ENCODE results near the gene PDXP.

Gene PDXP

DNA sequence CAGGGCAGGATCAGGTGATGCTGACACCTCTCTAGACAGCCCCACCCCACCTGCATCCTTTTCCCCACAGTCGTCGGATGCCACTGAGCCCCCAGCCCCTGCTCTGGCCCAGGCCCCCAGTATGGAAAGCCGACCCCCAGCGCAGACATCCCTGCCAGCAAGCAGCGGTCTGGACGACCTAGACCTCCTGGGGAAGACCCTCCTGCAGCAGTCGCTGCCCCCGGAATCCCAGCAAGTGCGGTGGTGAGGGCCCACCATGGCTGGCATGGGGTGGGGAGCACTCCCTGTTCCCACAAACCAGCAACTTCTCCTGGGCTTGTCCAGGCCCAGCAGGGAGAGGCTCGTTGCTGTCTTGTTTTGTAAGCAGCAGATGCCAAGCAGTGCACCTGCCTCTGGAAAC, 28.6 kb upstream of the PDXP start:
- DNase-seq = no peak

DNA sequence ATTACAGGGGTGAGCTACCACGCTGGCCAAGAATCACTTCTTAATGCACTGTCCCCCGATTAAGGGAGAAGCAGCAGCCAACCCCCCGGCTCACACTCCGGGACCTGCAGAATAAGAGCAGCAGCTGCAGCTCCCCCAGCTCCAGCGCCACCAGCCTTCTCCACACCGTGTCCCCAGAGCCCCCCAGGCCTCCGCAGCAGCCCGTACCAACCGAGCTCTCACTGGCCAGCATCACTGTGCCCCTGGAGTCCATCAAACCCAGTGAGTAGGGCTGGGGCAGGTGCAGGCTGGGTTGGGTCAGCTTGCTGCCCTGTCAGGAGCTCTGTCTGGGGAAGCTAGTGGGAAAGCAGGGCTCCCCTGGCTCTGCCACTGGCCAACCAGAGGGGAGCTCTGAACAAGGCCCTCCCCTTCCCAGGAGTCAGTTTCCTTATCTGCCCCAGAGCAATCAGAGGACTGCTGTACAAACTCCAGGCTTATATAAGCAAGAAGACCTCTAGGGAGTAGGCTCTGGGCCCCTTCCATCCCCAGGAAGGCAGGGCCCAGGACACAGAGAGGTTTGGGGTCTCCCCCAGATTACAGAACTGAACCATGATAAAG, 27.6 kb upstream of the PDXP start:
- no peak for DNase-seq

DNA sequence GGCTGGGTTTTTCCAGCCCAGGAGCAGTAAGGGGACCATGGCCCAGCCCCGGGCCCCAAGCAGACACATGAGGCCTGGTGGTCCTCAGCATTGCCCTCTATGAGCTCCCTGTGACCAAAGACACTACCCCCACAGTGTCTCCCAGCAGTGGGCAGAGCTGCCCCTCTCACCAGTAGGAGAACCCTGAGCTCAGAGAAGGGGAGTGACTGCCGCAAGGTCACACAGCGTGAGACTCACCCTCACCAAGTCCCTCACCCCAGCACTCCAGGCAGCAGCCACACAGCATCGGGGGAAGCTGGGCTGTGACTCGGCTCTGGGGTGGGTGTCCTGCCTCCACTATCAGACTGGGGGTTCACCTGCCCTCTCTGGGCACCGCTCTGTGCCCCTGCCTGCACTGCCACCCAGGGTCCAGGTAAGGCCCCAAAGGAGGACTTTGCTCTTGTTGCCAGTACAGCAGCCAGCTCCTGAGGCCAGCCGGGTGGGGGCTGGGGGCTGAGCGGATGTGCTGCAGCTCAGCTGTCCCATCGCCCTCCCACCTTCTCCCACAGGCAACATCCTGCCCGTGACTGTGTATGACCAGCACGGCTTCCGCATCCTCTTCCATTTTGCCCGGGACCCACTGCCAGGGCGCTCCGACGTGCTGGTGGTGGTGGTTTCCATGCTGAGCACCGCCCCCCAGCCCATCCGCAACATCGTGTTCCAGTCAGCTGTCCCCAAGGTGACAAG, 26.9 kb upstream of the PDXP start:
- DNase-seq = no peak

DNA sequence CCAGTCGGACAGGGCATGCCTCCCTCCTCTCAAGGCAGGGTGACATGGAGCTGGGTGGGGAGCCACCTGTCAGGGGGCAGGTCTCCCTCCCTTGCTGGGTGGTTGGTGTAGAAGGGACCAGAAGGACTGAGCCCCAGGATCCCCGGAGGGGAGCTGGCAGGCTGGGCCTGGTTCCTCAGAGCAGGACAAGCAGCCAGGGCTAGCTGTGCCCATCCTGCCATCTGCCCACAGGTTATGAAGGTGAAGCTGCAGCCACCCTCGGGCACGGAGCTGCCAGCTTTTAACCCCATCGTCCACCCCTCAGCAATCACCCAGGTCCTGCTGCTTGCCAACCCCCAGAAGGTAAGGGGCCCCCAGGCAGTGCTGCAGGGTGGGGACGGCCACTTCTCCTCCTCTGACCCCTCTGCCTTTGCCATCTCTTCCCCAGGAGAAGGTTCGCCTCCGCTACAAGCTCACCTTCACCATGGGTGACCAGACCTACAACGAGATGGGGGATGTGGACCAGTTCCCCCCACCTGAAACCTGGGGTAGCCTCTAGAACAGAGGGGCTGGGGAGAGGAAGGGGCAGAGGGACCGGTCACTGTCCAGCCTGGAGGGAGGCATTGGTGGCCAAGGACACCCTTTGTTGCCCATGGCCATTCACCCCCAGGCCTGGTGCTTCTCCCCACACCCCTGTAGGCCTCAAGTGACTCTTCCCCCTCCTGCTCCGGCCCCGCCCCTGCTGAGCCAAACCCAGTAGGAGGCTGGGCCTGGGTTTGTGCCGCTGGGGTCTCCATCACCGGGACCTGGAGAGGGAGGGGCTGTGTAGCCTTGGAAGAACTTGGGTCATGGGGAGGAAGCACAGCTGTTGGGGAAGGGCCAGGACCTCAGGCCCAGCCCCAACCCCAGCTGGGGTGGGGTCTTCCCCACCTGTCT, 26.1 kb upstream of the PDXP start:
- no peak for DNase-seq

DNA sequence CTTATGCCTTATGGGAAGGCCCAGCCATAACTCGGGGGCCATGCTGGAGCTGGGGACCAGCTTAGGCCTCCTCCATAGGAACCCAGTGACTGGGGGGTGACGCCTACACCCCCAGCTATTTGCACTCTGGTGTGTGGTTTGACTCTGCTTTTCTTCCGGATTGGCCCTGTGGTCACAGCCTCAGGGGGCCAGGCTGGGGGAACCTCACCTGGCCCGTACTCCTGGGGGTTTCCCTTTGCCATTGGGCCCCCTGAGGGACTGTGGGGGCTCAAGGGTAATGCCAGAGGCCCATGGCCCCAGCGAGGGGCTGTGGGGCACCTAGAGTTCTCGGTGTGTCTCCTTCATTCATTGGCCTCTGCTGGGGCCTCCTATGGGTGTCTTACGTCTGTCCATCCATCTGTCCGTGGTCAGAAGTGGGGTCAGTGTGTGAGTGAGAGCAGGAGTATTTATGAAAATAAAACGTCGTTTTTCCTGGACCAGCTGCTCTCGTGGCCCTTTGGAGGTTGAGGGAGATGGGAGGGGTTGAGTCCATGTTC, 25.4 kb upstream of the PDXP start:
- no peak for DNase-seq

DNA sequence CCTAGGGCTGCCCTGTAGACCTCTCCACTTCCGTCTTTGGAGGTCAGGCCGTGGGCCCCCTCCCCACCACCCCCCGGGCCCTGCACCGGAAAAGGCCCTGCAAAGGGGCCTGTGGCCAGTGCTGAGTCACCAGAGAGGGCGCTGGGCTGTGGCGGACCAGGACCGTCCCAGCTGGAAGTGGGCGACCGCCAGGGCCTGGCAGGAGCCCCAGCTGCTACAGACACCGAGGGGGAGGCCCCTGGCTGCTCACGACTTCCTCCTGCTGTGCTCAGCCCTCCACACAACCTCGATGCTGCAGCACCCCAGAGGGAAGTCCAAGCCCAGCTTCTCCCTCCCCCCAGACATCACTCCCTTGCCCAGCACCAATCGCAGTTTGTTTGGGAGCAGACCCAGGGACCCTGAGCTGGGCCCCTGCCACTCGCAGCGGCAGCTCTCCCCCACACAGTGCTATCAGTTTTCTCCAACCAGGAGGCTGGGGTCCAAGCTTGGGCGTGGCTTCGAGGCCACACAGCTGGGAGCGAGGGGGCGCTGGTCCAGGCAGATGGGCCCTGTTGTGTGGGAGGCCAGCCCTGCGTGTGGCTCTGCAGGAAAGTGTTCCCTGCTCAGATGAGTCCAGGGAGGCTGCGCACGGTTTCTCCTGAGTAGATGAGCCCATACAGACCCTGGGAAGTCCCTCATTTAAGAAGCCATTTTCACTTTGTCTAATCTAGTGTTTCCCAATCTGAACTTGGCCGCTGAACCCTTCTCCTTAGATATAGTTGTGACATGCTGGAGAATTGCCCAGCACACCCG, 24.7 kb upstream of the PDXP start:
- DNase-seq = peak; percentile 88

DNA sequence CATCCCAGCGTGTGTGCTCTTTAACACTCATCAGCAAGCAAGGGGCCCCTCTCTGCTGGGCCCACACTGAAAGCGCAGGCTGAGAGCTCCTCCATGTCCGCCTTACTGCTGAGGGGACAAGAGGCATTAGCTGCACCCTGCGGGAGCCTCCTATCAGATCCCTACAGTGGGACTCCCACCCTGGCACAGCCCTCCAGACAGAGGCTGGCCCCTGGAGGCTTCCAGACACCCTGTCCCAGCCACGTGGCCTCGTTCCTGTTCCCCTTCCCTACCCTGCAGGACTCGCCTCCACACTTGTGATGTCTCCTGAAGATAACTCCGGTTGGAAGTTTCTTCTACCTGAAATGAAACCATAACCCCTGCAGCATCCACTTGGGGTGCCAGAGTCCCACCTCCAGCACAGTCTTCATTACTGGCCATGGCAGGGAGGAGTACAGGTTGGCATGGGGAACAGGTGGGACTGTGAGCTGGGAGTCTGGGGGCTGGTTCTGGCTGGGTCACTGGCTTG, 24.1 kb upstream of the PDXP start:
- DNase-seq = no peak

DNA sequence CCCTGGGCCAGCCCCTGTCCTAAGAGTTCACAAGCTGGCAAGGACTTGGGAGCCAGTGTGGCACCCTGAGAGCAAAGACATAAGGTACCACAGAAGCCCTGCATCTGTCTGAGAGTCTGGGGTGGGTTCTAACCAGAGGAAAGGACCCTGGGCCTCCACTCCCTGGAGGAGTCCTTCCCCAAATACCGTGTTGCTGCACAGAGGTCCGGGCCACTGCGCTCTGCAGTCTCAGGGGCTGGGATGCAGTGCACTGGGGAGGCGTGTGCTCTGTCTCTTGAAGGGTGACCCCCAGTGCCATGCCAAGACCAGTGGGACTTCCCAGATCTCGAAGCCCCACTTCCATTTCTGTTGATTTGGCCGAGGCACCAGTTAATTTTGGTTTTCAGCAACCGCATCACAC, 23.4 kb upstream of the PDXP start:
- no peak for DNase-seq

DNA sequence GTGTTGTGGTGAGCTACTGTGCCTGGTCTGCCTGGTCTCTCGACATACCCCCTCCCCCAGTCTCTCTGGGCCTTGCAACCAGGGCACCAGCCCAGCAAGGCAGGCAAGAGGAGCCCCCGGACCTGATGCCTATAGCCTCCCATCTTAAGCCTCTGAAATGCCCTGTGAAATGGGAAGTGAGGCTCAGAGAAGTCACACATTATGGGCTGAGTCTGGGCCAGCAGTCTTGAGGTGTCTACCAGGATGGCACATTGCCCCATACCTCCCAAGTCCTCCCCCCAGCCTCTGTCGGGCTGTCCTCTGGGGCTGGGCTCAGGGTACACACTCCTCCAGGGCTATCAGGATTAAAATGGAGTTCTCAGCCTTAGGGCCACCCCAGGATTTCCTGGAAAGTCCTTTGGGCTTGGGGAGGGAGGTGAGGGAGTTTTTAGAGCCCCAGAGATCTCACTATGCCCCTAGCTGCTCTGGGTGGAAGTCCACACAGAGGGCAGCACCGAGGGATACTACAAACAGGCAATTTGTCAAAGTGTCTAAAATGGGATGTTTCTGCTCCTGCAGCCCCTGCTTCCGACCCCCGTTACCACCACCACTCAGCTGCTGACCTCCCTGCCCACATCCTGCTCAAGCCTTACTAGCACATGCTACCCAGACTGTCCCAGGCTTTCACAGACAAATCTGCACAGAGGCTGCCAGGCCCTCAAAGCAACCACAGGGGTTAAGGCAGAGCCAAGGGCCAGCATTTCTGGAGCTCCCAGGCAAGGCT, 22.2 kb upstream of the PDXP start:
- no peak for DNase-seq

DNA sequence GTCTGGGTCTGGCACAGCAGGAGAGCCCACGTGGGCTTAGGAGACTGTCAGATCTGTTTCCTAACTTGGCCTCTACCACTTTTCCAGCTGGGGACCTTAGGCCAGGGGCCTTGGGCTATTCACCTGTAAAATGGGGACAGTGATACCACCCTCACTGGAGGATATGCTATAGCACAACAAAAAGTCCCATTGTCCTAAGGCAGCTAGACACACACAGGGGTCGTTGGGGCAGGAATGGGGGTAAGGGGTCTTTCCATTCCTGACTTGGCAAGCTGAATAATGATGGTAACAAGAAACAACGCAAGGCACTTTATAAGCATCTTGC, 21.6 kb upstream of the PDXP start:
- DNase-seq = no peak

DNA sequence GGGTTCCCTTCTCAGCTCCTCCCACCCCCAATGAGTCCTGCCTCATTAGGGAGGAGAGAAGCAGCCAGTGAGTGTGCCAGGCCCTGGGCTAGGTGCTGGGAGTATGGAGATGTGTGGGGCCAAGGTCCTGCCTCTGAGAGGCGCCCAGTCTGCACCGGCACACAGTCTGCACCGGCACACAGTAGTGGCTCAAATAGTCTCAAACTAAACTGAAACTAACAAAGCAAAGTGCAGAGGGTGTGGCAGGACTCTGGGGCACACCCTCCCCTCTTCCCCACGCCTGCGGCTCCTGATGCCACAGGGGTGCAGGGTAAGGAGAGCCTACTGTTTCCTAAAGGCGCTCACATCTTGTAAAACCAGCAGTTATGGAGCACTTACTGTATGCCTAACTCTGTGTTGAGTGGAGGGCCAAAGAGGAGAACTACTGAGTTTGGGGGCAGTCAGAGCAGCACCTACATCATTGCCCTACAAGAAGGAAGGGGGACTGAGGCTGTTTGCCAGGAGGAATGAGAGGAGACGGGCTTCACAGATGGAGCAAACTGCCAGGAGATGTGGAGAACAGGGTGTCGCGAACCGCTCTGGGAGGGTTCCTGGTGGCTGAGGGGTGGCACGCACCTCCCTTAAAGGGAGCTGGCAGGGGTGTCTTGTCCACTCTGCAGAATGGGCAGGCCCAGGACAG, 20.0 kb upstream of the PDXP start:
- DNase-seq = no peak

DNA sequence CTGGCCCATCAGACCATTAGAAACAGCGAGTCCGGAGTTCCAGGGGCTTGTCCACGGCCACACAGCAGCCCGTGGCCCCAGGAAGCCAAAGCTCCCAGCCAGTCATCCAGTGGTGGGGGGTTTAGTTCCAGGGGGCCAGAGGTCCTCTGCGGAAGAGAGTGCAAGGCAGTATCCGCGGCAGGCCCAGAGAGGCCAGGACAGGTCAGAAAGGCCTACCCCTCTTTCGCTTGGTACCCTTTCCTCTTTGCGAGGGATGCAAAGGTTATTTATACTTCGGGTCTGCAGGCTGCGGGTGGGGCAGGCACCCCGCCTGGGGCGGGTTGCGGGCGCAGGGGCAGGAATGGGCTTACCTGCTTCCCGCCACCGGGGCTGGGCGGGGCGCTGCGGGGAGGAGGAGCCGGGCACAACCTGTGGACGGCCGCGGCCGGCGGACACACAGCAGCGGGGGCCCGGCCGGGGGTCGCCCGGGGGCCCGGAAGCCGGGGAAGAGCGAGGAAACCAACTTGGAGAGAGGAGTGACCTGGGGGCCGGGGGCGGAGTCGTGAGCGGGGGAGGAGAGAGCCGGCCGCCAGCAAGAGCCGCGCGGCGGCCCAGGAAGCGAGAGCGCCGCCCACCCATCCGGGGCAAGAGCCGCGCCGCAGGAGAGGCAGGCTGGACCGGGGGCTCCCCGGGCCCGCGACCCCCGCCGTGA, 19.3 kb upstream of the PDXP start, which contains the start of gene SH3BP1:
TSS of gene SH3BP1 (plus strand) at position 600 of the 691 bp plus-strand sequence. CDS start 119 bp downstream, outside the sequence.
- peak; percentile 32 for DNase-seq

DNA sequence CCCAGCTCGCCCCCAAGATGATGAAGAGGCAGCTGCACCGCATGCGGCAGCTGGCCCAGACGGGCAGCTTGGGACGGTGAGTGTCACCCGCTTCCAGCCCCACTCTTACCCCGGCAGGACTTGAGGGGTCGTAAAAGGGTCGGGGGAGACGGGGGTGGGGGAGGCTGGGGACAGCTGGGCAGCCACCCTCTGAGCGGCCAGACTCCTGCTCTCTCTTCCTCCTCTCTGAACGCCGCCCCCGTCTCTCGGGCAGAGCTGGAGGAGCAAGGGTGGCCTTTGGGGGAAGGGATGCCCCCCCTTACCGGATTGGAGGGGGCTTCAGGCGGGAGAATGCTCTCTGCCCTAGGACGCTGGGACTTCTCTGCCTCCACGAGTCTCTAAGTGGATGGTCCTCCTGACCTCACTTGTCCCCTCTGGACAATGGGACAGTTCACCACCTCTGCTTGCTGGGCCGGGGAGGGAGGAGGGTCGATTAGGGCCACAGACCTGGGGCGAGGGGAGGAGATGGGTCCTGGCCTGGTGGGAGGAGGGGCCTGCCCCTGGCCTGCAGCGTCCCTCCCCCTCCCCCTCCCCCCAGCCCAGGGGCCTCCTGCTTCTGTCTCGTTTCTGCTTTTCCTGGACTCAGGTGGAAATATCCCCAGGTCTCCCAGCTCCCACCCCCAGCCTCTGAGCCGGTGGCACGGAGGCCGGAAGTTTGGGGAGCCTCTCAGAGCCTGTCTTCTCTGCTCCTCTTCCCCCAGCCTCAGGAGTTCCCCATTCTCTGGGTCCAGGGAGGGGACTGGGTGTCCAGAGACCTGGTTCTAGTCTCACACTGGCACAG, 18.5 kb upstream of the PDXP start:
- no peak for DNase-seq

DNA sequence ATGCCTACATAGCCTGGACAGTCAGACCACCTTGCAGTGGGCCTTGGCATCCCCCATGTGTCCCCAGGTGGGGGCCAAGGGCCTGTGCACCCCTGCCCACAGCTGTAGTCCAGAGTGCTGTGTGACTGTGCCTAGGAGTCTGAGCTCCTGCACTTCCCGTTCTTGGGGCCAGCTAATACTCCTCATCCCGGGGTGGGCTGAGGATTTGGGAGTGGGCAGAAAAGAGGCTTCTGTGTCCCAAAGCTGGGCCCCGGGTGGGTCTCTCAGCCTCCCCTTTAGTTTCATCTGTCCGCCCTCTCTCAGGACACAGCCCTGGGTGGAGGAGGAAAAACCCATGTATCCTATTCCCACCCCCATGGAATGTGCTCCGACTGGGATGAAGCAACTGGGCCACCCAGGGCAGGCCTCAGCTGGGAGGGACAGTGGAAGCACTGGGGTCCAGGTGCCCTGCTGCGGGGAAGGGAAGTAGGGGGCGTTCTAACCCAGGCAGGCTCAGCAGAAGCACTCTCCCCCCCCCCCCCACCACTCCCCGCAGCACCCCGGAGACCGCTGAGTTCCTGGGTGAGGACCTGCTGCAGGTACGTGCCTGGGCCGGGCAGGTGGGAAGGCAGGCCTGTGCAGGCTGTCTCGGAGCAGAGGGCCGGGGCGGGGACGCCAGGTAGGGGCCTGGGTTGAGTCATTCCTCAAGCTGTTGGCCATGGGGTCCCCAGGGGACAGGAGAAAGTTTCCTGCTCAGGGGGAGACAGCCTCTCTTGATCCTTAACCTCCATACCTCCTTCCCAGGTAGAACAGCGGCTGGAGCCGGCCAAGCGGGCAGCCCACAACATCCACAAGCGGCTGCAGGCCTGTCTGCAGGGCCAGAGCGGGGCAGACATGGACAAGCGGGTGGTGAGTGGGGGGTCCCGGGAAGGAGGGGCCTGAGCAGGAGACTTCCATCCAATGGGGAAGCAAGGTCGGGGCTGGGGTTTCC, 17.6 kb upstream of the PDXP start:
- DNase-seq = no peak

DNA sequence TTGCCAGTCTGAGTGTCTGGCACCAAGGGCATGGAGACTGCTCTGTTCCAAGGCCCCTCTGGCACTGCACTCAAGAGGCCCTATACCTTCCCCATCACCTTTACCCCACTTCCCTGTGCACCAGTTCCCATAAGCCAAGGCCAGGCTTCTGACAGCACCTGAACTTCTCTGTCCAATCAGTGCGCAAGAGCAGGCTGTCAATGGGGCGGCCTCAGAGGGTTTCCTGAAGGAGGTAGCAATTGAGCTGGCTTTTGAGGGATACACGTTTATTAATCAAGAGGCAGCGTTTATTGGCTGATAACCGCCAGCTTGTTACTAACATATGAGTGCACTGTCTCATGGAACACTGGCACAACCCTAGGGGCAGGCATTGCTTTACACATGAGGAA, 17.0 kb upstream of the PDXP start:
- no peak for DNase-seq

DNA sequence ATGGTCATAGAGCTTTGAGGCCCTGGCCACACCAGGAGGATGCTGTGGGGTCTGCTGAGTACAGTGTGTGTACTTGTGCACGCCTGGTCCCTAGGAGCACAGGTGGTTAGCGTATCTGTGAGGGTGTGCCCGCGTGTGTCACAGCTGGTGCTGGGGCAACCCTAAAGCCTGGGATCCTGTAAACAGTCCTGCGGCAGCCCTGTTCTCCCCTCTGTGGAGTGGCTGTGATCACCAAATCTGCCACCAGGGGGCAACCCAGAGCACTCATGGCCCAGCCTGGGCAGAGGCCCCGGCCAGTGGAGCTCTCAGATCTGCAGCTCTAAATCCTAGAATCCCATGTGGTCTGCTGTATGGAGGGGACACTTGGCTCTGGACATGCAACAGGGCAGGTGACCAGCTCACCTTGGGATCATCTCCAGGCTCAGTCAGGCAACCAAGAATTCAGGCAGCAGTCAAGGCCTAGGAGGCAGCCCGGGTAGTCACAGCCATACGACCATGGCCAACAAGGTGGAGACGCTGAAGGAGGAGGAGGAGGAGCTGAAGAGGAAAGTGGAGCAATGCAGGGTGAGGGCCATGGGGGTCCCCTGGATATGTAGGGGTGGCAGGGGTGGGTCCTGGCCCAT, 15.2 kb upstream of the PDXP start:
- DNase-seq = peak; percentile 59

DNA sequence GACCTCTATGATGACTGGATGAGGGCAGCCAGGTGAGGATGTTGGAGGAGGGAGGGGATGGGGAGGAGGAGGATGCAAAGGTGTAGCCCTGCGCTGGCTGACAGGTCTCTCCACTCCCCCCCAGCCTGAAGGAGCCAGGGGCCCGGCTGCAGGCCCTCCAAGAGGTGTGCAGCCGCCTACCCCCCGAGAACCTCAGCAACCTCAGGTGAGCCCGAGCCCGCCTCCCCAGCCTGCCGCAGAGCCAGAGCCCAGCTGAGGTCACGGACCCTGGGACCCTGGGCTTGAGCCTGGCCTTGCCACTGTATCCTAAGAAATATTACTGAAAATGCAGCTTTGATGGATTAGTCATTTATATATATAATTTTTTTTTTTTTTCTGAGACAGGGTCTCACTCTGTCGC, 11.2 kb upstream of the PDXP start:
- DNase-seq = no peak

DNA sequence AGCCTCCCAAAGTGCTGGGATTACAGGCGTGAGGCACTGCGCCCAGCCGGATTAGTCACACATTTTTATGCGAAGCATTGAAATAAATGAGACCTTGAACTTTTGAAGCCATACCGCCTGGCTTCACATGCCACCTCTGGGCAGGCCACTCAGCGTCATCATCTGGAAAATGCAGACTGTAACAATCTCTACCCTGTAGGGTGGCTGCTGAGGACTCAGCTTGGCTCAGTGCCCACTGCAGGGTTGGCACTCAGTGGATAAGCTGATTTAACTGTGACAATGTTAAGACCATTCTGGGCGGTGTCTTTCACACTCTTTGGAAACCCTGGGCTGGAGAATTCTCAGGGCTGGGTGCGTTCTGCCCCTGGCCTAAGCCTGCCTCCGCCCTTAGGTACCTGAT, 10.6 kb upstream of the PDXP start:
- no peak for DNase-seq
